Esophagus squamous epithelium (tissue), 5 donors: ENCODE results near the gene NSG1. TPM values are rescaled to one million over a fixed set of nuclear protein-coding genes. Genes with fewer than 3 reads are reported as not detected.

Experiments used
- DNase-seq: peaks from one replicate; lab custom pipeline; 2025; lab: John Stamatoyannopoulos, UW
- H3K27ac ChIP-seq, 4 donors: fragments of 200-600 bp; sonication (generic); one replicate each; pipeline ENCODE4 v1.5.1; 2016 to 2019; ENCODE audit warnings: mild to moderate bottlenecking in 1 of 4
- H3K27me3 ChIP-seq, 4 donors: fragments of 200-600 bp; sonication (generic); 1 replicate in 3 of 4; 2 replicates in 1 of 4; pipeline versions ENCODE4 v1.5.1 to v1.6.0; 2017 to 2021; ENCODE audit warnings: antibody characterized with exemption in 1 of 4
- H3K36me3 ChIP-seq, 3 donors: fragments of 200-600 bp; sonication (generic); one replicate each; pipeline ENCODE4 v1.5.1; 2016 to 2019
- H3K4me1 ChIP-seq, 3 donors: fragments of 200-600 bp; sonication (generic); one replicate each; pipeline ENCODE4 v1.5.1; 2017 to 2019
- H3K4me3 ChIP-seq, 4 donors: fragments of 200-600 bp; sonication (generic); 1 replicate in 3 of 4; 2 replicates in 1 of 4; pipeline ENCODE4 v1.5.1; 2016 to 2019; ENCODE audit warnings: mild to moderate bottlenecking in 2 of 4, moderate library complexity in 1 of 4
- H3K9me3 ChIP-seq, 3 donors: fragments of 200-600 bp; sonication (generic); one replicate each; pipeline ENCODE4 v1.5.1; 2016 to 2019
- POLR2A ChIP-seq, 4 donors: fragments of 450-650 bp; IDR thresholded peaks; one replicate each; pipeline ENCODE4 v1.6.1; 2017; ENCODE audit warnings: antibody characterized with exemption in 4 of 4, mild to moderate bottlenecking in 4 of 4, moderate library complexity in 3 of 4
- WGBS, 2 donors: methylation state at CpG; one replicate each; pipeline ENCODE4 v1.1.5; 2018; 5-methylcytosine and 5-hydroxymethylcytosine counted together
- intact Hi-C: fragments of 100-400 bp; cut with DNase I; formaldehyde crosslinking; loops from one replicate; pipeline ENCODE4 v1.15.0; 2022
- total RNA-seq, 4 donors: library from RNA; depleted of rRNA; stranded (reverse); fragments of >200 nt; gene quantifications; one replicate each; pipeline ENCODE4 v1.1.0, GENCODE V29; 2016
- TF ChIP-seq, protein P1 (sequence below), 6 experiments: fragments of 450-650 bp in 4 of 6; fragments of 200-600 bp in 2 of 6; sonication (generic) in 2 of 6; IDR thresholded peaks; one replicate each; pipeline ENCODE4 v1.5.1; 2016 to 2019; ENCODE audit warnings: antibody characterized with exemption in 6 of 6, mild to moderate bottlenecking in 4 of 6, moderate library complexity in 4 of 6
- donor health status: DM: yes; HTN: yes; CAD: no.

Gene NSG1
- total RNA-seq, 4 donors from 2014 or later: 21.2 to 48.8 (median 37.5) TPM

DNA sequence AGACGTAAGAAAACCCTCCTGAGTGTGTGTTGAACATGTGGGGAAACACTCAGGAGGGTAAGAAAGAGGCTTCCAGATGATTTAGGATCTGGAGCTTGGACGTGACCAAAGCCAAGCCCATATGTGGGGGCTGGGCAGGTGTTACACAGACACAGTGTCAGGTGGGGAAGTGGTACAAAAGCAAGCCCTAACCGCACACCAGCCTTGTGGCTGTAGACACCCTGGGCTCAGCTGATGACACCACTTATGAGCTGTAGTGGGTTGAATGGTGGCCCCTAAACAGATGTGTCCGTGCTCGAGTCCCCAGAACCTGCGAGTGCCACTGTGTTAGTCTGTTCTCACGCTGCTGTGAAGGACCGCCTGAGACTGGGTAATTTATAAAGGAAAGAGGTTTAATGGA, 25.0 kb upstream of the NSG1 start:
- no peaks in the 10 kb centered on the region for H3K4me1 ChIP-seq
- TF ChIP-seq, protein P1, sequence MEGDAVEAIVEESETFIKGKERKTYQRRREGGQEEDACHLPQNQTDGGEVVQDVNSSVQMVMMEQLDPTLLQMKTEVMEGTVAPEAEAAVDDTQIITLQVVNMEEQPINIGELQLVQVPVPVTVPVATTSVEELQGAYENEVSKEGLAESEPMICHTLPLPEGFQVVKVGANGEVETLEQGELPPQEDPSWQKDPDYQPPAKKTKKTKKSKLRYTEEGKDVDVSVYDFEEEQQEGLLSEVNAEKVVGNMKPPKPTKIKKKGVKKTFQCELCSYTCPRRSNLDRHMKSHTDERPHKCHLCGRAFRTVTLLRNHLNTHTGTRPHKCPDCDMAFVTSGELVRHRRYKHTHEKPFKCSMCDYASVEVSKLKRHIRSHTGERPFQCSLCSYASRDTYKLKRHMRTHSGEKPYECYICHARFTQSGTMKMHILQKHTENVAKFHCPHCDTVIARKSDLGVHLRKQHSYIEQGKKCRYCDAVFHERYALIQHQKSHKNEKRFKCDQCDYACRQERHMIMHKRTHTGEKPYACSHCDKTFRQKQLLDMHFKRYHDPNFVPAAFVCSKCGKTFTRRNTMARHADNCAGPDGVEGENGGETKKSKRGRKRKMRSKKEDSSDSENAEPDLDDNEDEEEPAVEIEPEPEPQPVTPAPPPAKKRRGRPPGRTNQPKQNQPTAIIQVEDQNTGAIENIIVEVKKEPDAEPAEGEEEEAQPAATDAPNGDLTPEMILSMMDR (IDR thresholded peaks at IDR 0.05): no peak
- no peak for TF ChIP-seq POLR2A (IDR thresholded peaks at IDR 0.05)
- H3K36me3 ChIP-seq: no peaks in the 10 kb centered on the region
- H3K9me3 ChIP-seq: peaks cover 0 to 9% (median 0%) of the 10 kb centered on the region in 3 donors
- intact Hi-C loops: no loop called here
- H3K4me3 ChIP-seq: no peak overlapping the region
- H3K27me3 ChIP-seq: peaks cover 0 to 75% (median 2%) of the 10 kb centered on the region in 4 donors
- no peak for DNase-seq
- no peak overlapping the region for H3K27ac ChIP-seq
- WGBS, 2 donors: 78 to 81% methylated on average over 8 of the region's 8 CpGs

DNA sequence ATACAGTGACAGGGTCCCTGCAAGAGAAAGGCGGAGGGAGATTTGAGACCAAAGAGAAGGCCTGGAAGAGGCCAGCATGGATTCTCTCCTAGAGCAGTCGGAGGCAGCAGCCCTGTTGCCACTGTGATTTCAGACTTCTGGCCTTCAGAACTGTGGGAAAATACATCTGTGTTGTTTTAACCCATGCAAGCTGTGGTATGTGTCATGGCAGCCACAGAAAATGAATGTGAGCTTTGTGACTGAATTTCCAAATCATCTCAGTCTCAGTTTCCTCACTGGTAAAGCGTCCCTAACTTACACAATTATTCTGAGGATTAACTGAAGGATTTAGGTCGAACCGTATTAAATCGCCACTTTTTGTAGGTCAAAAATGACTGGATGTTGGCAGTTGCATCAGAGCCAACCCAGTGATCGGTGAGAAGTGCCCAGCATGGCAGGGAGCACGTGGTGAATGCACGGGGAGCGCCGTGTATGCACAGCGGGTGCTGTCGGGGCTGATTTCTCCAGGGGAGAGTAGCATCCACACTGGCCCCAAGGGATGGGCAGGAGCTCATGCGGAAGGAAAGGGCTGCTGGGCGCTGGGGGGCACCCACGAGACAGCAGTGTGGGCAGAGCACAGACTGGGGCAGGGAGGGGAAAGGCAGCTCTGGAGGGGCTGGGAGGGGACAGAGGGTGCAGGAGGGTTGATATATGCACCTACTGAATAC, 23.8 kb upstream of the NSG1 start:
- WGBS, 2 donors: 68 to 72% methylated on average over 15 to 16 of the region's 16 CpGs
- intact Hi-C loops: no loop called here
- TF ChIP-seq, protein P1 (IDR thresholded peaks at IDR 0.05): no peak
- no peak for TF ChIP-seq POLR2A (IDR thresholded peaks at IDR 0.05)
- peaks cover 0 to 62% (median 1%) of the 10 kb centered on the region in 4 donors for H3K27me3 ChIP-seq
- peaks cover 0 to 9% (median 0%) of the 10 kb centered on the region in 3 donors for H3K9me3 ChIP-seq
- no peaks in the 10 kb centered on the region for H3K36me3 ChIP-seq
- no peak for DNase-seq
- H3K4me3 ChIP-seq: no peak overlapping the region
- H3K4me1 ChIP-seq: no peaks in the 10 kb centered on the region
- no peak overlapping the region for H3K27ac ChIP-seq

DNA sequence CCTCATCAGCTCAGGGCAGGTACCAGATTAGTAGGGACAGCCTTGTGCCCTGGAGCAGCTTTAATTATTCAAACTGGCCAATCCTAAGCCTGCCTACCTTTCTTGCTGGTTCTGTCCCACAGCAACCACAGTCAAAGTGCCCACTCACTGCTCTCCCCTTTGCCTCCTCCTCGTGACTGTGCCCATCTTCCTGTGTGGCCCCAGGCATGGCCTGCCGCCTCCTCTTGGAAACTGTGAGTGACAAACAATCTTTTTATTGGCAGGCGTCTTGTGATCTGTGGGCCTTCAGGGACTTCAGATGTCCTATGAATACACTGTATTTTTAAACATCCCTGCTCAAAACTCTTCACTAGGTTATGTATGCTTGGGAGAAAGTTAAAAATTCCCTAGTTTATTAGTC, 22.8 kb upstream of the NSG1 start:
- H3K4me3 ChIP-seq: no peak overlapping the region
- H3K27me3 ChIP-seq: peaks cover 0 to 53% (median 0%) of the 10 kb centered on the region in 4 donors
- intact Hi-C loops: no loop called here
- peaks cover 0 to 9% (median 0%) of the 10 kb centered on the region in 3 donors for H3K9me3 ChIP-seq
- H3K27ac ChIP-seq: no peak overlapping the region
- TF ChIP-seq, protein P1 (IDR thresholded peaks at IDR 0.05): no peak
- TF ChIP-seq POLR2A (IDR thresholded peaks at IDR 0.05): no peak
- 65 to 79% methylated on average over 3 of the region's 3 CpGs for WGBS, 2 donors
- no peaks in the 10 kb centered on the region for H3K36me3 ChIP-seq
- no peaks in the 10 kb centered on the region for H3K4me1 ChIP-seq
- DNase-seq: no peak

DNA sequence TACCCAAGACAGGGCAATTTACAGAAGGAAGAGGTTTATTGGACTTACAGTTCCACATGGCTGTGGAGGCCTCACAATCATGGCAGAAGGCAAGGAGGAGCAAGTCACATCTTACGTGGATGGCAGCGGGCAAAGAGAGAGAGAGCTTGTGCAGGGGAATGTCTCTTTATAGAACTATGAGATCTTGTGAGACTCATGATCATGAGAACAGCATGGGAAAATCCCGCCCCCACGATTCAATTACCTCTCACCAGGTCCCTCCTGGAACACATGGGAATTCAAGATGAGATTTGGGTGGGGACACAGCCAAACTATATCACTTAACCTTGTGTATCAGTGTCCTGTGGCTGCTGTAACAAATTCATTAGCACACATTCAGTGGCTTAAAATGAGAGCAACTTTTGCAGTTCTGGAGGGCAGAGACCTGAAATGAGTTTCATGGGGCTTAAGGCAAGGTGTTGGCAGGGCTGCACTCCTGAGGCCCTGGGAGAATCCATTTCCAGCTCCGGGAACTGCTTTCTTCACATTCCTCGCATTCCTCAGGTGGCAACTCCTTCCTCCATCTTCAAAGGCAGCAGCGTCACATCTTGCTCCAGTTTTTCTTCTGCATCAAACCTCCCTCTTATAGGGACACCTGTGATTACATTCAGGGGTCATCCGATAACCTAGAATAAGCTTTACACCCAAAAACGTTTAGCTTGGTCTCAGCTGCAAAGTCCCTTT, 22.3 kb upstream of the NSG1 start:
- no peak overlapping the region for H3K4me3 ChIP-seq
- H3K27me3 ChIP-seq: peaks cover 0 to 47% (median 0%) of the 10 kb centered on the region in 4 donors
- peaks cover 0 to 9% (median 0%) of the 10 kb centered on the region in 3 donors for H3K9me3 ChIP-seq
- H3K36me3 ChIP-seq: no peaks in the 10 kb centered on the region
- intact Hi-C loops: no loop called here
- 65 to 73% methylated on average over 9 of the region's 9 CpGs for WGBS, 2 donors
- no peak overlapping the region for H3K27ac ChIP-seq
- H3K4me1 ChIP-seq: no peaks in the 10 kb centered on the region
- TF ChIP-seq POLR2A (IDR thresholded peaks at IDR 0.05): no peak
- TF ChIP-seq, protein P1 (IDR thresholded peaks at IDR 0.05): no peak
- no peak for DNase-seq
